Fibroblast of villous mesenchyme (primary cell): ENCODE measurements around the gene BRICD5. TPM values are rescaled to one million over a fixed set of nuclear protein-coding genes. Genes with fewer than 3 reads are reported as not detected.
A peak's percentile ranks its signal among the peaks of the same experiment; 100 is the strongest.

ENCODE experiments used
- DNase-seq: peaks from one replicate; pipeline ENCODE4 v3.0.0-alpha.2; 2010; ENCODE audit warnings: low read depth
- H3K4me3 ChIP-seq: 2 replicates; pipeline ENCODE4 v1.5.1; 2011; ENCODE audit warnings: low read depth, mild to moderate bottlenecking, low read length
- total RNA-seq: library from RNA; depleted of rRNA; stranded (reverse); fragments of >200 nt; gene quantifications from 2 replicates; pipeline ENCODE4 v1.2.3, GENCODE V29; 2012
- TF ChIP-seq, protein P1 (sequence below): IDR thresholded peaks from 2 replicates; pipeline ENCODE4 v1.5.1; 2012; ENCODE audit warnings: low read depth, mild to moderate bottlenecking, low read length; ENCODE audit not compliant: insufficient read depth

BRICD5 gene
- total RNA-seq, 1 donor = 1.7 TPM

DNA sequence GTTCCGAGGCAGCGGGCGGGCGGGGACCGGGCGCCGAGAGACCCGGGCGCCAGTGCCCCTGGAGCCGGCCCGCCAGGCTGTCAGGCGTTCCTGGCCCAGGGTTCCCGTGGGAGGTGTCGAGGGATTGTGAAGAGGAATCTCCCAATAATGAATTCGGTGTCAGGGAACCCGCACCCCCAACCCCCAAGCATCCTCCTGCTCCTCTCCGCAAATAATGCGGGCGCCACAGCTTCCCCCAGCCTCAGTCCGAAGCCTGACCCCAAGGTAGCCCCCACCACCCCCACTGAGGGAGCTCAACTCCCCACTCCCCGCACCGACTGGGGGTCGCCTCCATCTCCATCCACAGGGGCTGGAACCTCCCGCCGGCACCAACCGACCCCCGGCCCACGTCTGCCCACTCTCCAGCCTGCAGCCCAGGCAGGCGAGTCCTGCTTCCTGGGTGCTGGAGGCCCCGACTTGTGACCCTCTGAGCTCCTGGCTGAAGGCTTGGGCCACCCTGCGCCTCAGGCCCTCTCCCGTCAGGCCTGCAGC is 13.6 kb downstream of the BRICD5 start:
- DNase-seq = no peak
- TF ChIP-seq, protein P1, sequence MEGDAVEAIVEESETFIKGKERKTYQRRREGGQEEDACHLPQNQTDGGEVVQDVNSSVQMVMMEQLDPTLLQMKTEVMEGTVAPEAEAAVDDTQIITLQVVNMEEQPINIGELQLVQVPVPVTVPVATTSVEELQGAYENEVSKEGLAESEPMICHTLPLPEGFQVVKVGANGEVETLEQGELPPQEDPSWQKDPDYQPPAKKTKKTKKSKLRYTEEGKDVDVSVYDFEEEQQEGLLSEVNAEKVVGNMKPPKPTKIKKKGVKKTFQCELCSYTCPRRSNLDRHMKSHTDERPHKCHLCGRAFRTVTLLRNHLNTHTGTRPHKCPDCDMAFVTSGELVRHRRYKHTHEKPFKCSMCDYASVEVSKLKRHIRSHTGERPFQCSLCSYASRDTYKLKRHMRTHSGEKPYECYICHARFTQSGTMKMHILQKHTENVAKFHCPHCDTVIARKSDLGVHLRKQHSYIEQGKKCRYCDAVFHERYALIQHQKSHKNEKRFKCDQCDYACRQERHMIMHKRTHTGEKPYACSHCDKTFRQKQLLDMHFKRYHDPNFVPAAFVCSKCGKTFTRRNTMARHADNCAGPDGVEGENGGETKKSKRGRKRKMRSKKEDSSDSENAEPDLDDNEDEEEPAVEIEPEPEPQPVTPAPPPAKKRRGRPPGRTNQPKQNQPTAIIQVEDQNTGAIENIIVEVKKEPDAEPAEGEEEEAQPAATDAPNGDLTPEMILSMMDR = no peak
- no peak overlapping the region for H3K4me3 ChIP-seq

DNA sequence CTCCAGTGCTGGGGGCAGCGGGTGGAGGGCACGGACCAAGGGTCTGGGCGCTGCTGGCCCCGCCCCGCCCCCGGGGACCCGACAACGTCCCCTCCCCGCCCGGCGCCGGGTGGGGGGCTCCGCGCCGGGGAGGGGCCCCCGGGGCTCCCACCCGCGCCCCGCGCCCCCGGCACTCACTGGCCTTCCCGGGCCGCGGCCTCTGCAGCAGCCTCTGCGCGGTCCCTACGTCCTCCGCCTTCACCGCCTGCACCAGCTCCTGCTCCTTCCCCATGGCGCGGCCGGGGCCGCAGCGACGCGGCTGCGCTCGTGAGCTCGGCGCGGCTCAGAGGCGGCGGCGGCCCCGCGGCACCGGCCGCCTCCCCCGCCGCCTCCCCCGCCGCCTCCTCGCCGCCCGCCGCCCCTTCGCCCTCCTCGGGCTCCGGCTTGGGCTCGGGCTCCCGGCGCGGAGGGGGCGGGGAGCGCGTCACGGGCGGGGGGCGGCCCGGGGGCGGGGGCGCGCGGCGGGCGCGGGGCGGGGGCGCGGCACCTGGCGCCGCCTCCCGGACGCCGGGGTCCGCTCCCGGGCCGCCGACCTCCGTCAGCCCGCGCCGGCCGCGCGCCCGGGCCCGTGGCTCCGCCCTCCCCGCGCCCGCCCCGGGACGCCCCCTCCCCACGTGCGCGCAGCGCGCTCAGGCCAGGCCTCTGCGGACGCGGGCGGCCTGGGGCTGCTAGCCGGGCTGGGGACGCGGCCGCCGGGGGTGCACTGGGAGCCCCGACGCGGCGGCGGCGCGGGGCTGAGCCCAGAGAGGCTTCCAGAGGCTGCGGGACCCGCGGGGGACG is 14.3 kb downstream of the BRICD5 start, which contains the start of gene CASKIN1:
TSS of gene CASKIN1 (minus strand) at position 444 of the 819 bp plus-strand sequence. CDS start at position 271, 173 bp downstream.
- DNase-seq = peak; percentile 16
- peak within 1 kb of the TSS; percentile 40 for H3K4me3 ChIP-seq

DNA sequence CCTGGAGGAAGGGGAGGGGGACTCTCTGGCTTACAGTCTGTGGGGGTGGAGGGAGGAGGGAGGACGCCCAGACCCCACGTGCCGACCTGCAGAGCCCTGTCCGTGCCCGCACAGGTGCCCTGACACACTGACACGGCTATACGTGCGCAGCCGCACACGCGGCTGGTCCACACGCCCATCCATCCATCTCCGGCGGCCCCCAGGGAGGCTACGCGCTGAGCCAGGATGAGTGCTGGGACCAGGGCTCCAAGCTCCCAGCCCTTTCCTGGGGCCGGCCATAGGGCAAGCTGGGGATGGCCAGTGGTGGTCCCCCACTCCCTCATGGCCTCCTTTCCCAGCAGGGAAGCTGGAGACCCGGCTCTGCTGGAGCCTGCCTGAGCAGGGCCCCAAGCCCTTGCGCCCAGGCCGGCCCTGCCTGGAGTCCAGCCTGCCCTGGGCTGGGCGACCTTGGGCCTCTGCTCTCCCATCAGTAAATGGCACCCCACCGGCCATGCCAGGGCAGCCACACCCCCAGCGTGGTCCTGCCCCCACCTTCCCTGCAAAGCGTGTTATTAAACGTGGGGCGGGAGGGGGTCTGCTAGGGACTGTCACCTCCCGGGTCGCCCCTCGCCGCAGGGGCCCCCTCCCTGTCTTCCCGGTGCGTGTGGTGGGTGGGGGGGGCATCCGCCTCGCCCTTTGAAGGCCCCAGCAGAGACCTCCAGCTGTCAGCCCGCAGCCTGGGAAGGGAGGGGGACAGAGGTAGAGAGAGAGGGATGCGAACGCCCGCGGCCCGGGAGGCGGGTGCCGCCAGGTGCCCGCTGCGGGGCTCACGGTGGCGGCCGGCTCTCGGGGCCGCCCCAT is 15.1 kb downstream of the BRICD5 start:
- DNase-seq = no peak
- peak overlapping the region; percentile 40 for H3K4me3 ChIP-seq
- TF ChIP-seq, protein P1 = no peak

More for the DNA sequence above, 14.3 kb downstream of the BRICD5 start, which contains the start of gene CASKIN1:
- TF ChIP-seq, protein P1 = no peak

DNA sequence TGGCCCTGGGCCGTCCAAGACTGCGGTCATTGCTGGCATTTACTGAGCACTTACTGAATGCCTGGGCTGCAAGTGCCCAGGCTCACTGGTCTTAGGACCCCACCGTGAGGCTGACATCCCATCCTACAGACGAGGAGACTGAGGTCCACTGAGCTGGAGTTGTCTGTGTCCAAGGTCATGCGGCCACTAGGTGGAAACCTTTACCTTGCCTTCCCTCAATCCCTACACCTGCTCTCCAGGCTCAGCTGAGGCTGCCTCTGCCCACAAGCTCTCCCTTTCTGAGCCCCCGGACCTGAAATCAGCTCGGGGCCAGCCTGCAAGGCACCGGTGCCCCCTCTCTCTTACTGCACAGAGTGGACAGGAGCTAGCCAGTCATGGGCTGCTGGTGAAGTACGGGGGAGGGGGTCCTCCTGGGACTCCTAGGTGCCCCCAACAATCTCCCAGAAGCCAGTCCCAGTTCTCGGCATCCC is 15.8 kb downstream of the BRICD5 start:
- TF ChIP-seq, protein P1 = peak; percentile 42
- H3K4me3 ChIP-seq = no peak overlapping the region
- peak; percentile 35 for DNase-seq

DNA sequence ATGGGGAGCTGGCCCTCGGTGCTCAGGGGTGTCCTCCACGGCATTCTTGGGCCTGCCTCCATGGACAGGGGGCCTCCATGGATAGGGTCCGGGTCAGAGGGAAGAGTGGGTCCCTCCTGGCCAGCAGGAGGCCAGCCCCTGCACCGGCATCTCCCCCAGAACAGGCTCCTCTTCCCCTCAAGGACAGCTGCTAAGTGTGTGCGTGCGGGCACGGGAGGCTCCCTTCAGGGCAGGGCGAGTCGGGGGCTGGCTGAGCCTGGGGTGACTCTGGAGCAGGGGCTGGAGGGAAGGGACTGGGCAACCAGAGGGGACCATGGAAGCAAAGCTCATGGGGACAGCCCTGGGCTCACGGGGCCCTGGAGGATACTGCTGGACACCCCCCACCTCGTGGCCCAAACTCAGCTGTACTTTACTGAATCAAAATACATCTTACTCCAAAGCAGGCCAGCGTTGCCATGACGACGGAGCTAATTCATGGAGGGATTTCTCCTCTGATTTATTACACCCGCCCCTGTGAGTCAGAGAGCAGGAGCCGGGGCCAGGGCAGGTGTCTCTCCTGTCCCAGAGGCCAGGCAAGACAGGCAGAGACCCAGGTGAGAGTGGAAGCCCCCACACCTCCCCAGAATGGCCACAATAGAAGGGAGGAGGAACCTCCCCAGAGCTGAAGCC is 16.4 kb downstream of the BRICD5 start:
- TF ChIP-seq, protein P1 = no peak
- no peak overlapping the region for H3K4me3 ChIP-seq
- DNase-seq = peak; percentile 12

DNA sequence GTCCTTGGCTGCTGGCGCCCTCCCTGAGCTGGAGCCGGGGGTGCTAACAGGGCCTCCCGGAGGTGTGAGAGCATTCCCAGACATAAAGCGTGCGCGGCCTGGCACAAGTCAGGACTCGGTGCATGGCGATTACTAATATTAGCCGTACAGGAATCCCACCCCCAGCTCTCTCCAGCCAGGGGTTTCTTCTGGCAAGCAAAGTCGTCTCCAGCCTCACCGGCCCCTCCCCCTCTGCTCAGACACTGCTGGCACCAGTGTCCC is 19.3 kb downstream of the BRICD5 start:
- H3K4me3 ChIP-seq = no peak overlapping the region
- no peak for DNase-seq
- TF ChIP-seq, protein P1 = no peak
